Measurements from ENCODE around the gene DIS3L2.

The DIS3L2 gene

DNA sequence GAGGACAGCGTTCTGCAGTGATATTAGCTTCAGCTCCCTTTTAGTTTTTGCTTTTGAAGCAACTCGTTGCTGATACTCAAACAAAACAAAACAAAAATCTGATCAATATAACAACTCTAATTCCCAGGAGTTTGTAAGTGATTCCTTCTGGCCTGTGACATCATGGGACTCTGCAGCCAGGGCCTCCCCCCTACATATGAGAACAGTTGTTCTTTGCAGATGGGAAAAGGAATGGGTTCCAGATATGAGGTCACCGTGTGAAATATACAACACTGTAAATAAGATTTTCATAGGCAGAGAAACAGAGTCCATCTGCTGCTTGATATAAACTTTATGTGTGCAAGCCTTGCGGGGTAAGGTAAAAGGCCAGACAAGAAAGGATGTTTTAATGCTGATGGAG lies 56.7 kb downstream of the DIS3L2 start:
- TF ChIP-seq, protein P1, sequence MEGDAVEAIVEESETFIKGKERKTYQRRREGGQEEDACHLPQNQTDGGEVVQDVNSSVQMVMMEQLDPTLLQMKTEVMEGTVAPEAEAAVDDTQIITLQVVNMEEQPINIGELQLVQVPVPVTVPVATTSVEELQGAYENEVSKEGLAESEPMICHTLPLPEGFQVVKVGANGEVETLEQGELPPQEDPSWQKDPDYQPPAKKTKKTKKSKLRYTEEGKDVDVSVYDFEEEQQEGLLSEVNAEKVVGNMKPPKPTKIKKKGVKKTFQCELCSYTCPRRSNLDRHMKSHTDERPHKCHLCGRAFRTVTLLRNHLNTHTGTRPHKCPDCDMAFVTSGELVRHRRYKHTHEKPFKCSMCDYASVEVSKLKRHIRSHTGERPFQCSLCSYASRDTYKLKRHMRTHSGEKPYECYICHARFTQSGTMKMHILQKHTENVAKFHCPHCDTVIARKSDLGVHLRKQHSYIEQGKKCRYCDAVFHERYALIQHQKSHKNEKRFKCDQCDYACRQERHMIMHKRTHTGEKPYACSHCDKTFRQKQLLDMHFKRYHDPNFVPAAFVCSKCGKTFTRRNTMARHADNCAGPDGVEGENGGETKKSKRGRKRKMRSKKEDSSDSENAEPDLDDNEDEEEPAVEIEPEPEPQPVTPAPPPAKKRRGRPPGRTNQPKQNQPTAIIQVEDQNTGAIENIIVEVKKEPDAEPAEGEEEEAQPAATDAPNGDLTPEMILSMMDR (IDR thresholded peaks at IDR 0.05; ENCODE audit: extremely low read depth, insufficient read depth, missing control alignments) = no peak
- in situ Hi-C loops (cut with MboI; ENCODE audit: low pct_unique_long_range_greater_than_20kb, low sequenced_read_pairs, unreplicated experiment) = no loop called here
- no peak for DNase-seq (ENCODE audit: low spot score)

DNA sequence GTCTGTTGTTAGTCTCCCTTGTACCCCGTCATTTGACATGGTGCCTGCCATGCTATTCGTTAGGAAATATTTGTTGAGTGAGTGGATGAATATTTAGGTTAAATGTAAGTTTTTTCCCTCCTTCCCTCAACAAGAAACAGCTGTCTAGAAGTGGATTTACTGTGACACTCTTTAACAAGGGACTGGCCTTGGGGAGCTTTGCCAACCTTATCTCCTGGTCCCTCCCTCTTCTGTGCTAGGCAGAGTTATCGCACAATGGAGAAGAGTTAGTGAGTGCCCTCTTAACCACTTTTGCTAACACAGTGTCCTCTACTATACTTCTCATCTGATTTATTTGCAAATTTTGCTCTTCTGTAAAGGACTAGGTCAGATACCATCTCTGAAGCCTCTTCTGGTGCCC lies 61.2 kb downstream of the DIS3L2 start:
- TF ChIP-seq, protein P1 (IDR thresholded peaks at IDR 0.05; ENCODE audit: extremely low read depth, insufficient read depth, missing control alignments) = no peak
- no peak for DNase-seq (ENCODE audit: low spot score)
- in situ Hi-C loops (cut with MboI; ENCODE audit: low pct_unique_long_range_greater_than_20kb, low sequenced_read_pairs, unreplicated experiment) = no loop called here

DNA sequence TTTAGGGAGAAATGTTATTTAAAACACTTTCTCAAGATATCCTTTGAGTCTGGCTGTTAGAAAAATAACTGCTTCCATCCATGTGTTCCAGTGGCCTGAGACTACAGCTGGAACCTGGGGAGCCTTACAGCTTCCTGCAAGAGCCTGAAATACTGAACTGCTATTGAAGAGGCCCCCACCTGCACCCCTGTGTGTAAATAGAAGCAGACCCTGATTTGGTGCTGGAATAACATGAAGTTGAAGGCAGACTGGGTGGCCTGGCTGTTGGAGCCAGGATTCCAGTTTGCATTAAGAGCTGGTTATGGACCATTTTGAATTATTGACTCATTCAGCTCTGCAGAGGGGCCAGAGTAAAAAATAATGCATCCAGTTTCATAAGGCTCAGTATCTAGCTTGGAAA lies 61.9 kb downstream of the DIS3L2 start:
- TF ChIP-seq, protein P1 (IDR thresholded peaks at IDR 0.05; ENCODE audit: extremely low read depth, insufficient read depth, missing control alignments) = no peak
- no peak for DNase-seq (ENCODE audit: low spot score)
- in situ Hi-C loops (cut with MboI; ENCODE audit: low pct_unique_long_range_greater_than_20kb, low sequenced_read_pairs, unreplicated experiment) = no loop called here

DNA sequence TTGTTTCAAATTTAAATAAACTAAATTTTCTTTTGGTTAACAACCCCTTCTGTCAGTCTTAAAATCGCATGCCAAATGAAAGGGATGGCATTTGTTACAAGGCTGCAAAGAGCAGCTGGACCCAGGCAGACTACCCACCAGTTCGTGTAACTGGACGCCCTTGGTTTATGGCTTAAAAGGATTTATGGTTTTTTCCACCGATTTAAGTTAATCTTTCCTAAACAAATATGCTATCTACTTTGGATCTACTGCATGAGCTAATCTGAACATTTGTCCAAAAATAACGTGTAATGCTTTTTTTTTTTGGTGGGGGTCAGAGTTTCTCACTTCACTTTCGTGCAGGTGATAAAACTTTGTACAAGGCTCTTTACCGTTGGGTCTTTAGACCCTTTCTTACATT lies 62.9 kb downstream of the DIS3L2 start:
- TF ChIP-seq, protein P1 (IDR thresholded peaks at IDR 0.05; ENCODE audit: extremely low read depth, insufficient read depth, missing control alignments) = no peak
- no peak for DNase-seq (ENCODE audit: low spot score)
- in situ Hi-C loops (cut with MboI; ENCODE audit: low pct_unique_long_range_greater_than_20kb, low sequenced_read_pairs, unreplicated experiment) = no loop called here

DNA sequence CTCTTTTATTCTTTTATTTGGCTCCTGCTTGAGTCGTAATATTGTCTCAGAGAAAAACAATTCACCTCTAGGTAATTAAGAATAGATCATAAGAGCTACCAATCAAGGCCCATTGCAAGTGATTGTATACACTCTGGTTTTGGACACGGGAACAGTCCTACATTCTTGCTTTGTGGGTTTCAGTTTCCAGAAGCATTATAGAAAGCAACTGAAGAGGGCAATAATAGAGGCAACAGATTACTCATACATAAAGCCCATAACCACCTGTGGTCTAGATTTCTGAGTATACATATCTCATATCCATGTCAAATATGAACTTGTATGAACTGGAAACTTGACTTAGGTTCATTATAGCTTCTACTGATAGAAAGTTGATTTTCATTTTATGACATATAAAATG lies 65.4 kb downstream of the DIS3L2 start:
- TF ChIP-seq, protein P1 (IDR thresholded peaks at IDR 0.05; ENCODE audit: extremely low read depth, insufficient read depth, missing control alignments) = no peak
- peak; percentile 58 for DNase-seq (ENCODE audit: low spot score)
- in situ Hi-C loops (cut with MboI; ENCODE audit: low pct_unique_long_range_greater_than_20kb, low sequenced_read_pairs, unreplicated experiment) = no loop called here

DNA sequence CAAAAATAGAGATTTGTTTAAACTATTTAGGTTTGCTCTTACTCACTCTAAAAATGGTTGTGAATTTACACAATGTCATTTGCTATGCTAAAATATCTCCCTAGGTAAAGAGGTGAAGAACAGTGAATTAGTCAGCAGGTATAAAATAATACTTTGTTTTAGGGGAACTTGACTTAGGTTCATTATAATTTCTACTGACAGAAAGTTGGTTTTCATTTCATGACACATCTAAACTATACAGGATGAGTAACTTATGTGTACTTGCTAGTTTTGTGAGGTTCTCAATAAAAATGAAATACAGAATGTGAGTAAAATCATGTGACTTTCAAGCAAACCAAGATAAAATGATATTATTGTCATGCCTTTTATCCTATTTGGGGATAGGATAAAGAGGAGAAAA lies 66.0 kb downstream of the DIS3L2 start:
- TF ChIP-seq, protein P1 (IDR thresholded peaks at IDR 0.05; ENCODE audit: extremely low read depth, insufficient read depth, missing control alignments) = no peak
- in situ Hi-C loops (cut with MboI; ENCODE audit: low pct_unique_long_range_greater_than_20kb, low sequenced_read_pairs, unreplicated experiment) = no loop called here
- DNase-seq (ENCODE audit: low spot score) = no peak

DNA sequence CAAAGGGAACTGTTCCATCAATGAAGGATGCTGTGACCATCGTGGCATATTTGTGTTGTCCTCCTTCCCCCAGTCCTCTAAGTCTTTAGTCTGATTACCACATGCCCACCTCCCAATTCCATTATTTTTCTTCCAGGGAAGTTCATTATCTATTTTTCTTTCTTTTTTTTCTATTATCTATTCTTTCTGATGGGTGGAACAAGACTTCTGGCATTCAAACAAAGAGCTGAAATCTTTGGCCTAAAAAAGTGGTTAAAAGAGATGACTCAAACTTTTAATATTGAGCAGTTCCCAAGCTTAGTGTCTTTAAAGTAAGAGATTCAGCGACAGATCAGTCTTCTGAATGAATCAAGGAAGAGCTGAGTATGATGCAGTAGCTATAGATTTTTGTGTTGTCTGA lies 66.6 kb downstream of the DIS3L2 start:
- DNase-seq (ENCODE audit: low spot score) = no peak
- in situ Hi-C loops (cut with MboI; ENCODE audit: low pct_unique_long_range_greater_than_20kb, low sequenced_read_pairs, unreplicated experiment) = no loop called here

More for the DNA sequence above, 66.6 kb downstream of the DIS3L2 start:
- TF ChIP-seq, protein P1 (IDR thresholded peaks at IDR 0.05; ENCODE audit: extremely low read depth, insufficient read depth, missing control alignments) = no peak

Data from GM13977 (cell line).